Stimulated activated CD8-positive, alpha-beta memory T cell treated with anti-CD3 and anti-CD28 coated beads, Interleukin-7, amount 100 ng/mL, for 4 hours (primary cell): ENCODE data around the gene OTUB1.

Experiments
- DNase-seq, 2 donors: peaks; one replicate each; pipeline ENCODE4 v3.0.0-alpha.2; 2020; ENCODE audit warnings: low read depth in 2 of 2

The OTUB1 gene

DNA sequence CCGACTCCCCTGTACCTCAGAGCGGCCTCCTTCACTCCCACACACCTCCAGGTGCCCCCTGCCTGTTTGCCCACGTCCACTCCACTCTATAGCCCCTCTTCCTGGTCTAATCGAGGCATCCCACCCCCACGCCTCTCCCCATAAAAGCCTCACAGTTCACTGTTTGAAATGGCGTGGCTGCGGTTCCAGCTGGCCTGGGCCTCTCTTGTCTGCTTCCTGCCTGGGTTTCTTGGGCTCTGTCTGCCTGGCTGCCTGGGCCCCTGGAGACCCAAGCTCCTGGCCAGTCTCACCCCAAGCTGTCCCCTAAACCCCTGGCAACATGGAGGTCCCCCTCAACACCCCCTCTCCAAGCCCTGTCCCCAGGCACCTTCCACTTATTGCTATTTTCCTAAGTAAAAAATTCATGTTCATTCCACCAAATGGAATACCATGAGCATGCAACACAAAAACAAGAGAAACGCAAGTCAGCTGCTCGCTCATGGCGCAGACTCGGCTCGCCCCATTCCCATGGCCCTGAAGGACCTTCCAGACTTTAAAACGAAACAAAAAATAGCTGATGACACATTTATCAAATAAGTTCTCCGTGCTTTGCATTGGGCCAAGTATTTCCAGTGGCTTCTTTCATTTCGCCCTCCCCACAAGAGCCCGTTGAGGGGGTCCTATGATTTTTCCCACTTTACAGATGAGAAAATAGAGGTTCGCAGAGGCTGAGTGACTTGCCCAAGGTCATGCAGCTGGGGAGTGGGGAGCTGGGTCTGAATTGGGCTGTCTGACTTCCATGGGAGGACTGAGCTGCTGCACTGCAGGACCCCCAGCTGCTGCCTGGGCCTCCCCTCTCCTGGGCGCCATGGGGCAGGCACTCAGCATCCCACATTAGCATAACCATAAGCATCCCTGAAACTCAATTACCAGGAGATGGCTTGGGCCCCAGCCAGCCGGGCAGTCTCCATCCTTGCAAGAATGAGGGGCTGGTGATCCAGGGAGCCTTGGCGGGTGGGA lies 37.8 kb downstream of the OTUB1 start:
- no peak for DNase-seq

GRCh38 chr11:64025205-64025604 lies 39.0 kb downstream of the OTUB1 start:
- no peak for DNase-seq

GRCh38 chr11:64026575-64027205 lies 40.5 kb downstream of the OTUB1 start:
- no peak for DNase-seq

DNA sequence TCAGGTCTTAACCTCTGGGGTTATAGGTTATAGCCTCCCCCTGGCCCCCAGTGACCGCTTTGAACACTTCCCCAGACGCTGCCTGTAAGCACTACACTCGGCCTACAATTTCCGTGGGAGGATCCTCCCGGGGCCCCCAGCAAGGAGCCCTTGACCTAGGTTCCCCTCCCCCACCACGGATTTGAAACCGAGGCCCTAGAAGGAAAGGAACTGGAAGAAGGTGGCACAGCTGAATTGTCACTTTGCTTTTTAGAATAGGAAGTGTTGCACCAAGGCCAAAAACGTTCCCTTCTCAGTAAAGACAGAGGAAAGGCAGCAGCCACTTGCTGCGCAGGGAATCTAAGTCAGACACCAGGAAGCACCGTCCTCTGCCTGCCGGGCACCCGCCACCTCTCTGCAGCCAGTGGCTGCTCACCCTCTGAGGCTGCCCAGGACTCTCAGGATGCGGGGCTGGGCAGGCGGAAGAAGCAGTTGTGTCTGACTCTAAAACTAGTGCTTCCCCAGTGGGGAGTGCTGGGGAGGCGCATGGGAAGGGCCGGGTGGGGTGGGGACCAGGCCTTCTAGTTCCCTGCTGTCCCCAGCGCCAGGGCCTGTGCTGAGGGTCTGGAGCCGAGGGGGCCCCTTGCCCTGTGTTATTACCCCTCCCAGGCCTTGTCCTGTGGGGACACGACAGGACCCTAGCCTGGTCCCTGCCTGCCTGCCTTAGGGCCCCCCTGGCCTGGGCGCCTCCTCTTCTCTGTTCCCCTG lies 41.6 kb downstream of the OTUB1 start:
- DNase-seq: no peak

DNA sequence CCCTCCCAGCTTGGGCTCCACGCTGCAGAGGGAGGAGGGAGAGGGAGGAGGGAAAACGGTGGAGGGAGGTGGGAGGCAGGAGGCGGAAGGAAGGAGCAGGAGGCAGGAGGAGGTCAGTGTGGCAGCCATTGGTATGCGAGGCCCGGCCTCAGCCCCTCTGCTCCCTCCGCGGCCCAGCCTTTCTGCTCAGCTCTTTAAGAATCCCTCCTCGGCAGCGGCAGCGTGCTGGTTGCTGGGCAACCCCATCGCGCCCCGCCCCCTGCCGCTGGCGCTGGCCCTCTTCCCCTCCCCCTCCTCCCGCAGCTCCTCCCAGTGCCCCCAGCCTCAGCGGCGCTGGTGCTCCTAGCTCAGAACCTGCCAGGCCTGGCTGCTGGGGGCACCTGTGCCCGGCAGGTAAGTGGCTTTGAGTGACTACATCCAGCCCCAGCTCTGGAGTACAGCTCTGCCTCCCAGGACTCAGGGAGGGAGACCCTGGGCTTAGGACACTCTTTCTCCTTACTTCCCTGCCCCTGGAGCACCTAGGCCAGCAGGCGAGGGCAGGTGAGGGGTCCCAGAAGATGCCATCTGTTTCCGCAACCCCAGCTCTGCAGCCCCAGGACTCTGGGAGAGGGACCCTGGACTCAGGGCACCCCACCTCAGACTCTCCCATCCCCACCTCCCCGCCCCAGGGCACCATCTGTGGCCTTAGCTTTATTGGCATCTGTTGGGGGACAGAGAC lies 42.3 kb downstream of the OTUB1 start:
- DNase-seq: no peak

DNA sequence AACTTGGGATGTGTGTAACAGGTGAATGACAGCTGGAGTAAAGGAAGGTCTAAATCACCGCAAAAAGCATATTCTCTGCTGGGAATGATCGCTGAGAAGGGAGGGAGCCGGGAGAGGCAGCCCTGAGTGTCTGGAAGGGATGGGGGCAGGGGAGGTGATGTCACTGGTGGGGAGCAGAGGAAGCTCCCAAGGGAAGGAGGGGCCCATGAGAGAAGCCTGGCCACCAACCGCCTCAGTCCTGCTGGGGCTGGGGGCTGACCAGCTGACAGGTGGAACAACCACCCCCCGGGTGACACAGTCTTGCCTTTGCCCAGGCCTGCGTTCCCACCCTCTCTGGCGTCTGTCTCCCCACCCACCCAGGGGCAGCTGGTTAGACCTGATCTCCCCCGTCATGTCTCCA lies 43.5 kb downstream of the OTUB1 start:
- DNase-seq: no peak

DNA sequence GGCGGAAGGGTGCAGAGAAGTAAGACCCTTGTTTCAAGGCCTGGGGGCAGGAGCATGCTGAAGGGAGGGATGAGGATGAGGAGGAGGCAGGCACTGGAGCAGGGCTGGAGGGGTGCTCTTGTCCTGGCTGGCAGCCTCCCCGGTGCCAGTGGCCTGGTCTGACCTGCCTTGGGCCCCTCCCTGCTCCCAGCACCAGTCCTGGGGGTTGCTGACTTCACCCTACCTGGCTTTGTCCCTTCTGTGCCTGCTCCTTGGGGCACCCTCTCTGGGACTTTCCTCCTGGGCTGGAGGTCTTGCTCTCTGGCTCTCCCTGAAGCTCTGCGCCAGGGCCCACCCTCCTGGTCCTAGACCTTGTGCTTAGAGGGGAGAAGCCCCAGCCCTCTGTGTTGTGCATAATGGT lies 44.8 kb downstream of the OTUB1 start:
- DNase-seq: no peak

DNA sequence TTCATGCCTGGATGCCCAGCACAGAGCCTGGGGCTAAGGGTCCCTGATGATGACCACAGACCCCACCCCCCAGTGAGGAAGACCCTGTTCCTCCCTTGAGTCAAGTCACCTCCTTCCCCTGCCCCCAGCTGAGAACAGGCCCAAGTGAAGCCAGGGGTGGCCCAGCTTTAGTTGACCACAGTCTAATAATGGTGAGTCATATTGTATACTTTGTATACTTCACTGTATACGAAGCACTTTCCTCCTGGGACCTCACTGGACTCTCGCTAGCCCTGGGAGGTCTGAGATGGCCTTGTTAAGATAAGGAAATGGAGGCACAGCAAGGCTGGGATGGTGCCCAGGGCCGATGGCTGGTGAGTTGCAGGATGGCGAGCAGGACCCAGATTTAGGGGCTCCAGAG lies 45.8 kb downstream of the OTUB1 start:
- no peak for DNase-seq

DNA sequence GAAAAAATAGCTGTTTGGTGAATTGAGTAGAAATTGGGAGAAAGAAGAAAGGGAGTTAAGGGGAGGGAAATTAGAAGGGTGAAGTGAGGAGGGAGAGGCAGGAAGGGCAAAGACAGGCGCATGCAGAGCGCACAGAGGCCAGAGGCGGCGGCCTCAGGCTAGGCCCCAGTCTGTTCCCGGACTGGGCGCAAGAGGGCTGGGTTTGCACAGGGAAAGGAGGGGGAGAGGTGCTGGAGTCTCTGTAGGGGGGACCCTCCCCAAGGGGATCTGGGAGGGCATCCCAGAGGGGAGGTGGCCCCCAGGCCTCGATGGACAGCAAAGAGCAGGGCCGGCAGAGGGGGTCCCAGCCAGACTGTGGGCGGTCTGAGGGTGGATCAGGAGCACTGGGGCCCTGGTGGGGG lies 48.2 kb downstream of the OTUB1 start:
- DNase-seq: no peak

- DNase-seq: no peak
Measured at GRCh38 chr11:64035081-64035524, 48.9 kb downstream of the OTUB1 start.

GRCh38 chr11:64035576-64035975 lies 49.3 kb downstream of the OTUB1 start, which contains the start of gene FLRT1:
FLRT1 (plus strand) TSS chr11:64035931; CDS start chr11:64116268, 80,337 bp downstream.
- DNase-seq: no peak

DNA sequence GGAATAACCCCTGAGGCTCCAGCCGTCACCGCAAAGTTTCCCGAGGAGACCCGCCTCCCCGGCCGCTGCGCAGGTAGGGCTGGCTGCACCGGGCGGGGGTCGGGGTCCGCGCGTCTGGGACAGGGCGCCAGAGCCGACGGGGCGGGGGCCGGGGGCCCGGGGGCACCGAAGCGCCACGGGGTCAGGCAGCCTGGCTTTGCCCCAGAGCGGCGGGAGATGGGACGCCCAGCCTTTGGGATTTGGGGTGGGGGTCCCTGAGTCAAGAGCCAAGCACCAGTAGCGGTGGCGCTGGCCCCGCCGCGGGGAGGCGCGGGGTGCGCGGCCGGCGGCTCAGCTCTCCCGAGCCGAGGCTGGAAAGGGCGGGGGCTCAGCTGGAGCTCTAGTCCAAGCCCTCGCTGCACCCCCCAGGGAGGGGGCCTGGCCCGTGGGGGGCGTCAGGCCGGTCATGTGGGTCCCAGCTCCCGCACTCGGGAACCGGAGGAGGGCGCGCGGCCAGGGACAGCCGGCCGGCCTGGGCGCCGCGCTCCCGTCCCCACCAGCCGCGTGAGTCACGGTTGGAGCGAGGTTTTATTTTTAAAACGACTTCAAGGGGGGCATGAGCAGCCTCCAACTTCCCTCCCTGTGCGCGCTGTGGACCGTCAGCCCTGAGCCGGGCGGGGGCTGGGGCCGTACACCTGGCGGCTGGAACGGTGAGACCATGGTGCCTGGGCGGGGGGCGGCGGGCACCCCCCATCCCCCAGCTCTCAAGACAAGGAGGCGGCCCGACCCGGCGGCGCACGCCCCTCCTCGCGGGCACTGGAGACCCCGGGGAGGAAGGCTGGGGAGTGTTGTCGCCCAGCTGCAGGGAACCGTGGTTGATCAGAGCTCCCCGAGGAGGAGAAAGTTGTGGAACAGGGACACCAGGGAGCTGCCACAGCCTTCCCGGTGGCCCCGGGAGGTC lies 50.1 kb downstream of the OTUB1 start:
- no peak for DNase-seq

DNA sequence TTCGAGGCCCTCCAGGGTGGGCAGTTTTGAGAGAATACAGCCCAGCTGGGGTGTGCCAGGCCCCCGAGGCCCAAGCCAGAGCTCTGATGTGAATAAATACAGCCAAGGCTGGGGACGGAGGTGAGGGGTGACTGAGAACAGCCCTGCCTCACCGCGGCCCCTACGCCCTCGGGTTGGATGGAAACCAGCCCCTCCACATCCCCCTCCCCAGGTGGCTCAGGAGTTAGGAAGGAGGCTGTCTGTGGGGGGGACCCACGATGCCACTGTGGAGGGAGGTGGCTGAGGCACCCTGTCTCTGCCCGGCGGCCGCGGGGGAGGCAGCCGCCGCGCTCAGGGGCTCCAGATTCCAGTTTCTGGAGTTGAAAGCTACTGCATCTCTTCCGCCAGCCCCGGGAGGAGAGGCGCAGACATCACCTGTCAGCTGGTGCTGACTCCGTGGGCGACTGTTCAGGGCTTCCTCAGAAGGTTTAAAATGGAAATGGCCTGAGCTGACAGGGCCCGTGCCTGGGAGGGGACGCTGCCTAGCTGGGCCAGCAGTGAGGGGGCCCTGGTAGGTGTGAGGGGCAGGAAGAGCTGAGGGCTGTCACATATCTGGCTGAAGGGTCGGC lies 50.9 kb downstream of the OTUB1 start:
- no peak for DNase-seq

DNA sequence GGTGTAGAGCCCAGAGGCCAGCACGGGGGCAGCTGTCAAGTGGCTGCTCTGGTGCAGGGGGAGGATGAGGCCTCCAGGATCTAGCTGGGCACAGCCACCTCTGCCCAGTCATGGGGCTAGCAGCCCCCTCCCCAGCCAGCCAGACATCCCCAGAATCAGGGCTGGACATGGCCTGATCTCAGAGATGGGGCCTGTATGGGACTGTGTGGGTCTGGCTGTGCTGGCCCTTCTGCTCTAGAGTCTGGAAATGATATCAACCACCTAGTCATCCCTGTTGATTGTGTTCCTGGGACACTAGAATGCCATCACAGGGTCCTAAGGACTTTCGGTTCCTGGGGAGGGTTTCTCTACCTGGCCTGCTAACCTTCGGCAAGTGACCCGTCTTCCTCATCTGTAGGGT lies 52.3 kb downstream of the OTUB1 start:
- no peak for DNase-seq

DNA sequence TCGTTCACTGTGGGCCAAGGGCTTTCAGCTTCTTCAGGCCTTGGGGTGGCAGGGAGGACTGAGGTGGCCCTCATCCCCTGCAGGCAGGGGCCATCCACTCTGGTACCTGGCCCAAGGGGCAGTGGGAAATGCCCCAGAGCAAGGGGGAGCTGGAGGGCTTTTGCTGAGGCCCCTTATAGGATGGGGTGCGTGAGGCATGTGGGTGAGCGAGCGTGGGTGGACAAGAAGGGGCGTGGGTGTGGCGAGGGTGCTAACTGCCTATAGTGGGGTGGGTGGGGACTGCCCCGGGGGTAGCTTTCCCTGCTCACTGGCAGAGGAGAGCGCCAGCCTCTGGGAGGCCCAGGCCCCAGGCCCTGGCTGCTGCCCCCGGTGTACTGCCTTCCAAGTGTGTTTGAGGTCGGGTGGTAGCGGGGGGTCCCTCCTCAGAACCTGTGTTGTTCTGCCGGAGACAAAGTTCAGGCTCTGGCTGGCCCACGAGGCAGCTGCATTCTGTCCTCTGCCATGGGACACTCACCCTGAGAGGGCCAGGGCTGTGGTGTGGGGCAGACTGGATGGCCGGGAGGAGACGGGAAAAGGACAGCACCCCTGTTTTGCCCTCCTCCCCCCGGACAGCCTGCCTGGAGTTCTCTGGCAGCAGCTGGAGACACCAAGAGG lies 52.9 kb downstream of the OTUB1 start:
- peak in 1 of 2 donors; percentile 29 for DNase-seq

GRCh38 chr11:64040684-64041322 lies 54.6 kb downstream of the OTUB1 start:
- DNase-seq: no peak

- DNase-seq: no peak
Measured at GRCh38 chr11:64041846-64042245, 55.6 kb downstream of the OTUB1 start.

DNA sequence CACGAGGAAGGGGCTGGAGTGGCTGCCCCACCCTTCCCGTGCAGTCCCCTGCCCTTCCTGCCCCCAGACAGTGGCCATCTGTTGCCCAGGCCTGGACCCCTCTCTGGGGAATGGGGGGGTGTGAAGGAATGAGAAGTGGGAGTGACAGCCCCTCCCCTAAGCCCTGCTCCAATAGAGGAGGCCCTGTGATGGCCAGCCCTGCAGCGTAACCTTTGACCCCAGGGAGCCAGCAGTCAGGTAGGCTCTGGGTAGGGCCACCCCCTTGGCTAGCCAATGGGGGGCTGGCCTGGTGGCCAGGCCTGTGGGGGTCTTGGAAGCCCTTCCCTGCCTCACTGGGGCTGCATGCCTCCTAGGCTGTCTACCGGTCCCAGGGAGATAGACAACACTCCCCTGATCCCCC lies 56.1 kb downstream of the OTUB1 start:
- no peak for DNase-seq

- no peak for DNase-seq
Measured at GRCh38 chr11:64043545-64043944, 57.3 kb downstream of the OTUB1 start.
